Gastroesophageal sphincter (tissue), 3 donors: ENCODE results near the gene GRM4.

Experiments used
- EP300 ChIP-seq: sonication (generic); formaldehyde crosslinking; IDR thresholded peaks from one replicate; pipeline ENCODE4 v1.6.1; 2017; ENCODE audit warnings: antibody characterized with exemption, mild to moderate bottlenecking
- POLR2A ChIP-seq, 2 donors: fragments of 450-650 bp; IDR thresholded peaks; one replicate each; pipeline ENCODE4 v1.6.1; 2017; ENCODE audit warnings: antibody characterized with exemption in 2 of 2, mild to moderate bottlenecking in 2 of 2, moderate library complexity in 1 of 2
- TF ChIP-seq, protein P1 (sequence below), 4 experiments: fragments of 200-600 bp in 2 of 4; fragments of 450-650 bp in 2 of 4; sonication (generic) in 1 of 4; IDR thresholded peaks; one replicate each; pipeline ENCODE4 v1.5.1; 2017 to 2019; ENCODE audit warnings: antibody characterized with exemption in 4 of 4, mild to moderate bottlenecking in 2 of 4, moderate library complexity in 2 of 4

DNA sequence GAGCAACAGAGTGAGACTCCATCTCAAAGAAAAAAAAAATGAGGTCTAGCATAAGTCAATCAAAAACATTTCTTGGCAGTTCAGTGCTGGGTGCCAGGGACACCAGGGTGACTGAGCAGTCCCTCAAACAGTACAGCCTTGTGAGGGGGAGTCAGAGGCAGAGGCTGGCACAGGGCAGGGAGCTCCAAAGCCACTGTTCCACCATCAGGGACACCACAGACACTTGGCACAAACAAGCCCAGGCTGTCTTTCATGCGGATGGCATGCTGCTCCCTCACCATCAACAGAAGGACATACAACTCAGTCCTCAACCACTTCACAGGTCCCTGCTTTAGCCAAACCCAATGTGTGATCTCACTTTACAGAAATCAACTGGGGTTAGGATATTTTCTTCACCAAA, 36.0 kb upstream of the GRM4 start:
- TF ChIP-seq POLR2A (IDR thresholded peaks at IDR 0.05): no peak
- TF ChIP-seq EP300: no peak
- TF ChIP-seq, protein P1, sequence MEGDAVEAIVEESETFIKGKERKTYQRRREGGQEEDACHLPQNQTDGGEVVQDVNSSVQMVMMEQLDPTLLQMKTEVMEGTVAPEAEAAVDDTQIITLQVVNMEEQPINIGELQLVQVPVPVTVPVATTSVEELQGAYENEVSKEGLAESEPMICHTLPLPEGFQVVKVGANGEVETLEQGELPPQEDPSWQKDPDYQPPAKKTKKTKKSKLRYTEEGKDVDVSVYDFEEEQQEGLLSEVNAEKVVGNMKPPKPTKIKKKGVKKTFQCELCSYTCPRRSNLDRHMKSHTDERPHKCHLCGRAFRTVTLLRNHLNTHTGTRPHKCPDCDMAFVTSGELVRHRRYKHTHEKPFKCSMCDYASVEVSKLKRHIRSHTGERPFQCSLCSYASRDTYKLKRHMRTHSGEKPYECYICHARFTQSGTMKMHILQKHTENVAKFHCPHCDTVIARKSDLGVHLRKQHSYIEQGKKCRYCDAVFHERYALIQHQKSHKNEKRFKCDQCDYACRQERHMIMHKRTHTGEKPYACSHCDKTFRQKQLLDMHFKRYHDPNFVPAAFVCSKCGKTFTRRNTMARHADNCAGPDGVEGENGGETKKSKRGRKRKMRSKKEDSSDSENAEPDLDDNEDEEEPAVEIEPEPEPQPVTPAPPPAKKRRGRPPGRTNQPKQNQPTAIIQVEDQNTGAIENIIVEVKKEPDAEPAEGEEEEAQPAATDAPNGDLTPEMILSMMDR (IDR thresholded peaks at IDR 0.05): no peak
